LoVo (cell line): ENCODE data around the gene LPP.

Experiments
- DNase-seq: peaks from one replicate; pipeline ENCODE4 v3.0.0-alpha.2; 2016; ENCODE audit warnings: low spot score

LPP gene

GRCh38 chr3:188362405-188362831, 208.5 kb downstream of the LPP start:
- DNase-seq = peak; percentile 66

- DNase-seq = no peak
Measured at GRCh38 chr3:188365184-188365583, 211.2 kb downstream of the LPP start.

- no peak for DNase-seq
Measured at GRCh38 chr3:188365988-188366698, 212.2 kb downstream of the LPP start.

- no peak for DNase-seq
Measured at GRCh38 chr3:188367678-188368077, 213.7 kb downstream of the LPP start.

- no peak for DNase-seq
Measured at GRCh38 chr3:188369526-188369925, 215.6 kb downstream of the LPP start.

GRCh38 chr3:188370081-188370830, 216.3 kb downstream of the LPP start:
- DNase-seq = no peak

GRCh38 chr3:188378786-188379185, 224.8 kb downstream of the LPP start:
- DNase-seq = no peak

GRCh38 chr3:188380252-188380651, 226.3 kb downstream of the LPP start:
- no peak for DNase-seq

GRCh38 chr3:188380722-188381121, 226.8 kb downstream of the LPP start:
- no peak for DNase-seq

GRCh38 chr3:188383748-188384147, 229.8 kb downstream of the LPP start:
- no peak for DNase-seq

GRCh38 chr3:188385295-188385694, 231.3 kb downstream of the LPP start:
- no peak for DNase-seq

GRCh38 chr3:188389711-188390342, 235.9 kb downstream of the LPP start:
- no peak for DNase-seq

GRCh38 chr3:188390343-188390718, 236.4 kb downstream of the LPP start:
- DNase-seq = no peak

- DNase-seq = no peak
Measured at GRCh38 chr3:188390775-188391443, 237.0 kb downstream of the LPP start.

- DNase-seq = no peak
Measured at GRCh38 chr3:188391592-188391991, 237.6 kb downstream of the LPP start.

GRCh38 chr3:188392076-188392475, 238.1 kb downstream of the LPP start:
- DNase-seq = no peak

- DNase-seq = no peak
Measured at GRCh38 chr3:188394623-188395022, 240.7 kb downstream of the LPP start.

- no peak for DNase-seq
Measured at GRCh38 chr3:188396251-188396650, 242.3 kb downstream of the LPP start.

GRCh38 chr3:188396900-188397299, 242.9 kb downstream of the LPP start:
- DNase-seq = no peak

- DNase-seq = no peak
Measured at GRCh38 chr3:188397766-188398705, 244.1 kb downstream of the LPP start.

- no peak for DNase-seq
Measured at GRCh38 chr3:188400494-188401243, 246.7 kb downstream of the LPP start.
